Panc1 (cell line): ENCODE measurements around the gene SMAD3. TPM values are rescaled to one million over a fixed set of nuclear protein-coding genes. Genes with fewer than 3 reads are reported as not detected.
A peak's percentile ranks its signal among the peaks of the same experiment; 100 is the strongest.

Source experiments
- ATAC-seq: fragments of 200-7000 bp; cut with Tn5 transposase; 2 replicates; pipeline ENCODE4 v1.9.1; 2020; ENCODE audit warnings: mild to moderate bottlenecking, moderate library complexity
- BruUV-seq: library from RNA; stranded (reverse); fragments of 400-500 nt; replicated peaks from 2 replicates; lab custom pipeline; 2021; lab: Mats Ljungman, UMichigan
- CTCF ChIA-PET: fragments of 300-600 bp; sonication (Branson Sonifier 250); formaldehyde crosslinking; loops from one replicate; lab custom pipeline; 2022; ENCODE audit warnings: antibody characterized with exemption; lab: Charles Lee
- POLR2A ChIA-PET: fragments of 300-600 bp; sonication (Branson Sonifier 250); formaldehyde crosslinking; loops from one replicate; lab custom pipeline; 2022; ENCODE audit warnings: antibody characterized with exemption; lab: Charles Lee
- DNase-seq: peaks from one replicate; pipeline ENCODE4 v3.0.0-alpha.2; 2010; ENCODE audit warnings: low read depth, low spot score
- H3K27ac ChIP-seq: 2 replicates; pipeline ENCODE4 v1.5.1; 2011; ENCODE audit warnings: mild to moderate bottlenecking, low read length, inconsistent platforms
- H3K27me3 ChIP-seq: fragments of 200-500 bp; sonication (Bioruptor generic); 2 replicates; pipeline ENCODE4 v1.6.0; 2014; ENCODE audit warnings: low read length, inconsistent platforms; ENCODE audit not compliant: control insufficient read depth, insufficient read depth
- H3K36me3 ChIP-seq: fragments of 200-500 bp; sonication (Bioruptor generic); 2 replicates; pipeline ENCODE4 v1.5.1; 2014; ENCODE audit warnings: inconsistent platforms, mild to moderate bottlenecking, low read length, moderate library complexity; ENCODE audit not compliant: control insufficient read depth, insufficient read depth
- H3K4me1 ChIP-seq: 2 replicates; pipeline ENCODE4 v1.5.1; 2011; ENCODE audit warnings: inconsistent platforms, mild to moderate bottlenecking, low read length, moderate library complexity; ENCODE audit not compliant: control insufficient read depth, insufficient read depth
- H3K4me3 ChIP-seq, 2 experiments: 2 replicates each; pipeline ENCODE4 v1.5.1; 2011 to 2012; ENCODE audit warnings: low read depth in 2 of 2, low read length in 2 of 2, mild to moderate bottlenecking in 2 of 2, inconsistent platforms in 1 of 2, moderate library complexity in 1 of 2
- H3K9me3 ChIP-seq: fragments of 200-500 bp; sonication (Bioruptor generic); 2 replicates; pipeline ENCODE4 v1.5.1; 2014; ENCODE audit warnings: low read depth, mild to moderate bottlenecking, inconsistent platforms, low read length, moderate library complexity; ENCODE audit not compliant: control insufficient read depth, insufficient read depth
- POLR2AphosphoS5 ChIP-seq: IDR thresholded peaks from 2 replicates; pipeline ENCODE4 v1.6.1; 2012; ENCODE audit warnings: mild to moderate bottlenecking, low read depth, low read length, moderate library complexity
- SIN3A ChIP-seq: IDR thresholded peaks from 2 replicates; pipeline ENCODE4 v1.6.1; 2012; ENCODE audit warnings: low read depth, mild to moderate bottlenecking, low read length, moderate library complexity, borderline replicate concordance; ENCODE audit not compliant: insufficient read depth
- TCF7L2 ChIP-seq: IDR thresholded peaks from 2 replicates; pipeline ENCODE4 v1.6.1; 2011; ENCODE audit warnings: mild to moderate bottlenecking, low read depth, low read length, inconsistent platforms
- in situ Hi-C: cut with HindIII; loops from 2 replicates; pipeline ENCODE4 v1.10.0; 2016; ENCODE audit warnings: low sequenced_read_pairs, low pct_unique_long_range_greater_than_20kb
- intact Hi-C: fragments of 100-400 bp; cut with micrococcal nuclease; formaldehyde crosslinking; loops from one replicate; pipeline ENCODE4 v1.10.0; 2022; ENCODE audit not compliant: unreplicated experiment
- total RNA-seq: library from RNA; stranded (reverse); gene quantifications from one replicate; pipeline ENCODE4 v1.2.1, GENCODE V29; 2021; ENCODE audit not compliant: unreplicated experiment
- TF ChIP-seq, protein P1 (sequence below): fragments of 450-650 bp; IDR thresholded peaks from 2 replicates; pipeline ENCODE4 v1.5.1; 2017; ENCODE audit warnings: mild to moderate bottlenecking
- TF ChIP-seq, protein P2 (sequence below), 2 experiments: IDR thresholded peaks; 2 replicates each; pipeline ENCODE4 v1.6.1; 2011 to 2012; ENCODE audit warnings: low read depth in 2 of 2, control low read depth in 1 of 2, low read length in 1 of 2, mild to moderate bottlenecking in 1 of 2, moderate library complexity in 1 of 2; ENCODE audit not compliant: insufficient read depth in 1 of 2

SMAD3 gene
- total RNA-seq, 1 experiment from 2014 or later: 394 TPM

DNA sequence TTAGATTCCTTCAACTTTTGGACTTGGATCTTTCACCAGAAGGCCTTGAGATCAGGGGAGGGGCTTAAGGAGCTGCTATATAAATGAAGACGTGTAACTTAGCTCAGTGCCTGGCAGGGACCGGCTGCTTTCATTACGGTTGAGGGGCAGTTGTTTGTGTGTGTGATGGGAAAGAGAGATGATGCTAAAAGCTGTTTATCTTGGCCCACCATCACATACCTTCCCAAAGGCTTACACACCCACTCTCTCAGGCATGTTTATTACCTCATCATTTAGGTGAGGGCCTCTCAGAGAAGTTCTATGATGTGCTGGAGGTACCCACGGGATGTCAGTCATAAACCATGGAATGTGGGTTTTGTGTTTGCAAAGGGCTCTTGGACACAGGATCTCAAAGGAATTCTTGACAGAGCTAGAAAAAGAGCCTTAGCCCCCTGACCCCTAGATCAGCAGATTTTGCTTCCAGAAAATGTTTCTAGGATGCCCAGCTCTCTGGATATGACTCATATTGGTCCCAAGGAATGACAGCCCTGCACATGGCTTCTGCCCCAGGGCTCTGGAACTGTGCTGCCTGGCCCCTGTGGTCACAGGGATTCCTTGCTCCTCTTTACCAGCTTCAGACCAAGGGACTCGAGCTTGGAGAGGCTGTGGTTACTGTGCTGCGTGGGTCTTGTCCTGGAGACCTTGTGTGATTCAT lies 15.9 kb upstream of the SMAD3 start:
- BruUV-seq: no TSS peak
- intact Hi-C loops: no loop called here
- in situ Hi-C loops: no loop called here
- DNase-seq (no peak), ATAC-seq (peak; percentile 76)
- POLR2A ChIA-PET: interaction anchor here (1.2 kb wide), 1 partner anchor 12 kb away, joined by 3 read pairs; no protein-coding TSS in a partner anchor
- TF ChIP-seq TCF7L2 (peak; percentile 87), SIN3A (no peak), POLR2AphosphoS5 (0 out of 2 replicates have a peak, but pooled peaks have one; percentile 26)
- TF ChIP-seq, protein P1, sequence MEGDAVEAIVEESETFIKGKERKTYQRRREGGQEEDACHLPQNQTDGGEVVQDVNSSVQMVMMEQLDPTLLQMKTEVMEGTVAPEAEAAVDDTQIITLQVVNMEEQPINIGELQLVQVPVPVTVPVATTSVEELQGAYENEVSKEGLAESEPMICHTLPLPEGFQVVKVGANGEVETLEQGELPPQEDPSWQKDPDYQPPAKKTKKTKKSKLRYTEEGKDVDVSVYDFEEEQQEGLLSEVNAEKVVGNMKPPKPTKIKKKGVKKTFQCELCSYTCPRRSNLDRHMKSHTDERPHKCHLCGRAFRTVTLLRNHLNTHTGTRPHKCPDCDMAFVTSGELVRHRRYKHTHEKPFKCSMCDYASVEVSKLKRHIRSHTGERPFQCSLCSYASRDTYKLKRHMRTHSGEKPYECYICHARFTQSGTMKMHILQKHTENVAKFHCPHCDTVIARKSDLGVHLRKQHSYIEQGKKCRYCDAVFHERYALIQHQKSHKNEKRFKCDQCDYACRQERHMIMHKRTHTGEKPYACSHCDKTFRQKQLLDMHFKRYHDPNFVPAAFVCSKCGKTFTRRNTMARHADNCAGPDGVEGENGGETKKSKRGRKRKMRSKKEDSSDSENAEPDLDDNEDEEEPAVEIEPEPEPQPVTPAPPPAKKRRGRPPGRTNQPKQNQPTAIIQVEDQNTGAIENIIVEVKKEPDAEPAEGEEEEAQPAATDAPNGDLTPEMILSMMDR: no peak
- TF ChIP-seq, protein P2, sequence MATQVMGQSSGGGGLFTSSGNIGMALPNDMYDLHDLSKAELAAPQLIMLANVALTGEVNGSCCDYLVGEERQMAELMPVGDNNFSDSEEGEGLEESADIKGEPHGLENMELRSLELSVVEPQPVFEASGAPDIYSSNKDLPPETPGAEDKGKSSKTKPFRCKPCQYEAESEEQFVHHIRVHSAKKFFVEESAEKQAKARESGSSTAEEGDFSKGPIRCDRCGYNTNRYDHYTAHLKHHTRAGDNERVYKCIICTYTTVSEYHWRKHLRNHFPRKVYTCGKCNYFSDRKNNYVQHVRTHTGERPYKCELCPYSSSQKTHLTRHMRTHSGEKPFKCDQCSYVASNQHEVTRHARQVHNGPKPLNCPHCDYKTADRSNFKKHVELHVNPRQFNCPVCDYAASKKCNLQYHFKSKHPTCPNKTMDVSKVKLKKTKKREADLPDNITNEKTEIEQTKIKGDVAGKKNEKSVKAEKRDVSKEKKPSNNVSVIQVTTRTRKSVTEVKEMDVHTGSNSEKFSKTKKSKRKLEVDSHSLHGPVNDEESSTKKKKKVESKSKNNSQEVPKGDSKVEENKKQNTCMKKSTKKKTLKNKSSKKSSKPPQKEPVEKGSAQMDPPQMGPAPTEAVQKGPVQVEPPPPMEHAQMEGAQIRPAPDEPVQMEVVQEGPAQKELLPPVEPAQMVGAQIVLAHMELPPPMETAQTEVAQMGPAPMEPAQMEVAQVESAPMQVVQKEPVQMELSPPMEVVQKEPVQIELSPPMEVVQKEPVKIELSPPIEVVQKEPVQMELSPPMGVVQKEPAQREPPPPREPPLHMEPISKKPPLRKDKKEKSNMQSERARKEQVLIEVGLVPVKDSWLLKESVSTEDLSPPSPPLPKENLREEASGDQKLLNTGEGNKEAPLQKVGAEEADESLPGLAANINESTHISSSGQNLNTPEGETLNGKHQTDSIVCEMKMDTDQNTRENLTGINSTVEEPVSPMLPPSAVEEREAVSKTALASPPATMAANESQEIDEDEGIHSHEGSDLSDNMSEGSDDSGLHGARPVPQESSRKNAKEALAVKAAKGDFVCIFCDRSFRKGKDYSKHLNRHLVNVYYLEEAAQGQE (IDR thresholded peaks at IDR 0.05; ENCODE audit: insufficient read depth in 1 of 2, low read depth in 2 of 2, low read length in 1 of 2): no peak
- Histone ChIP-seq H3K27ac (peak overlapping the region; percentile 97), H3K4me3 (no peak overlapping the region), H3K4me1 (peaks cover 57% of the 10 kb centered on the region), H3K36me3 (no peaks in the 10 kb centered on the region), H3K27me3 (no peaks in the 10 kb centered on the region), H3K9me3 (no peaks in the 10 kb centered on the region)
- CTCF ChIA-PET: interaction anchor here (1.0 kb wide), 1 partner anchor 14 kb away, joined by 3 read pairs; no protein-coding TSS in a partner anchor

DNA sequence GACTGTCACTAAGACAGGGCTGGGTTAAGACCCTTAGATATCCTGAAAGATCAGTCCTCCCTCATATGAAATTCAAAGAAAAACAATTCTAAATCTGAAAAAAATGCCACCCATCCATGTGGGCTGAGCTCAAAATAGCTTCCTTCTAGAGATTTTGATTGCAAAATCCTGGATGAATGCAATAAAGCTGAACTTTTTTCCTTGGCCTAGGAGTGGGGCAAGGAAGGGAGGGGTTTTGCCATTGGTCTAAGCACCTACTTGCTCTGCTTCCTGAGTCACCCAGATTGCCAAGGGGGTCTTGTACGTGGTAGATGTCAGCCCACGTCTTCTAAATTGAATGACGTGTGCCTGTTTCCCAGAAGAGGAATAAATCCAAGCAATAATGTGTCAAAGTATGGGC lies 15.3 kb upstream of the SMAD3 start:
- in situ Hi-C loops (no loop called here), intact Hi-C loops (no loop called here)
- Histone ChIP-seq H3K9me3 (no peaks in the 10 kb centered on the region), H3K36me3 (no peaks in the 10 kb centered on the region), H3K4me3 (no peak overlapping the region), H3K4me1 (peaks cover 53% of the 10 kb centered on the region), H3K27me3 (no peaks in the 10 kb centered on the region), H3K27ac (peak overlapping the region; percentile 97)
- DNase-seq (no peak), ATAC-seq (no peak)
- no peak for TF ChIP-seq SIN3A
- TF ChIP-seq, protein P1: no peak
- no peak for TF ChIP-seq POLR2AphosphoS5
- TF ChIP-seq TCF7L2: no peak
- TF ChIP-seq, protein P2 (IDR thresholded peaks at IDR 0.05; ENCODE audit: insufficient read depth in 1 of 2, low read depth in 2 of 2, low read length in 1 of 2): no peak
- ChIA-PET CTCF (interaction anchor here (1.0 kb wide), 1 partner anchor 14 kb away, joined by 3 read pairs; no protein-coding TSS in a partner anchor), POLR2A (interaction anchor here (0.6 to 1.2 kb wide), 2 partner anchors 12 to 283 kb away, joined by 3 read pairs; no protein-coding TSS in a partner anchor)
- BruUV-seq: no TSS peak
